GM21423 (cell line): ENCODE measurements around the gene SLC12A8.

Experiments
- ATAC-seq: cut with Tn5 transposase; IDR thresholded peaks from one replicate; pipeline ENCODE4 v1.9.1; 2021; ENCODE audit warnings: mild to moderate bottlenecking, moderate library complexity; ENCODE audit not compliant: unreplicated experiment

The SLC12A8 gene

GRCh38 chr3:125214738-125215137, 2.2 kb upstream of the SLC12A8 start:
- ATAC-seq = no peak

- no peak for ATAC-seq
Observed at GRCh38 chr3:125213946-125214542, 1.5 kb upstream of the SLC12A8 start.

- no peak for ATAC-seq
Observed at GRCh38 chr3:125213364-125213755, 812 bp upstream of the SLC12A8 start.

GRCh38 chr3:125212091-125212508, 448 bp downstream of the SLC12A8 start:
- no peak for ATAC-seq

- no peak for ATAC-seq
Observed at GRCh38 chr3:125211523-125212090, 941 bp downstream of the SLC12A8 start.

GRCh38 chr3:125207949-125208568, 4.5 kb downstream of the SLC12A8 start:
- ATAC-seq = no peak

GRCh38 chr3:125207507-125207906, 5.0 kb downstream of the SLC12A8 start:
- ATAC-seq = no peak

- ATAC-seq = no peak
Observed at GRCh38 chr3:125206934-125207333, 5.6 kb downstream of the SLC12A8 start.

GRCh38 chr3:125203731-125204130, 8.8 kb downstream of the SLC12A8 start:
- no peak for ATAC-seq

GRCh38 chr3:125202197-125202596, 10.4 kb downstream of the SLC12A8 start:
- ATAC-seq = no peak

GRCh38 chr3:125200731-125201139, 11.8 kb downstream of the SLC12A8 start:
- peak; percentile 81 for ATAC-seq

GRCh38 chr3:125194849-125195601, 17.5 kb downstream of the SLC12A8 start:
- no peak for ATAC-seq

GRCh38 chr3:125194061-125194848, 18.3 kb downstream of the SLC12A8 start:
- ATAC-seq = no peak

GRCh38 chr3:125192190-125193035, 20.1 kb downstream of the SLC12A8 start:
- ATAC-seq = peak; percentile 61

GRCh38 chr3:125191730-125192129, 20.8 kb downstream of the SLC12A8 start:
- no peak for ATAC-seq

GRCh38 chr3:125191256-125191655, 21.3 kb downstream of the SLC12A8 start:
- ATAC-seq = no peak

GRCh38 chr3:125190786-125191185, 21.8 kb downstream of the SLC12A8 start:
- no peak for ATAC-seq

- ATAC-seq = no peak
Observed at GRCh38 chr3:125189378-125190165, 23.0 kb downstream of the SLC12A8 start.

GRCh38 chr3:125188955-125189354, 23.6 kb downstream of the SLC12A8 start:
- ATAC-seq = no peak
